SH-SY5Y (cell line): ENCODE measurements around the gene CRP.

ENCODE experiments used
- GATA2 ChIP-seq: IDR thresholded peaks from 2 replicates; pipeline ENCODE4 v1.6.1; 2011; ENCODE audit warnings: mild to moderate bottlenecking, low read depth, low read length
- GATA3 ChIP-seq: IDR thresholded peaks from 2 replicates; pipeline ENCODE4 v1.6.1; 2011; ENCODE audit warnings: low read depth, mild to moderate bottlenecking, low read length, moderate library complexity

CRP gene, protein sequence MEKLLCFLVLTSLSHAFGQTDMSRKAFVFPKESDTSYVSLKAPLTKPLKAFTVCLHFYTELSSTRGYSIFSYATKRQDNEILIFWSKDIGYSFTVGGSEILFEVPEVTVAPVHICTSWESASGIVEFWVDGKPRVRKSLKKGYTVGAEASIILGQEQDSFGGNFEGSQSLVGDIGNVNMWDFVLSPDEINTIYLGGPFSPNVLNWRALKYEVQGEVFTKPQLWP

DNA sequence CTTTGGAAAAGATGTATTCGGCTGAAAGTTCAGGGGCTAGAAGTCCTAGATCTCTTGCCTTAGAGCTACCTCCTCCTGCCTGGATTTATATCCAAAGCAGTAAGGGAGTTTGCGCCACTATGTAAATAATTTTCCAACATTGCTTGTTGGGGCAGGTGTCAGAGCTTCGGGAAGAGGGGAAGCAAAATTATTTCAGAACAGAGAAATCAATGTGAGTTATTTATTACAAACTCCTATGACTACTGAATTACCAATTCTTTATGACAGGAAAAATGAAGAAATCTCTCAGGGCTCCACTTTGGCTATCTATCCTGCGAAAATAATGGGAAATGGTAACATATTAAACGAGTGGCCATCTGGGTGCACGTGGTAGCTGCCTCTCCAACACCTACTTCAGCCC is at the start of gene CRP:
Gene CRP, minus strand, starts transcription at position 61 of the 400 bp plus-strand sequence. CDS start 104 bp downstream, outside the sequence.
- TF ChIP-seq GATA3 (no peak), GATA2 (no peak)

DNA sequence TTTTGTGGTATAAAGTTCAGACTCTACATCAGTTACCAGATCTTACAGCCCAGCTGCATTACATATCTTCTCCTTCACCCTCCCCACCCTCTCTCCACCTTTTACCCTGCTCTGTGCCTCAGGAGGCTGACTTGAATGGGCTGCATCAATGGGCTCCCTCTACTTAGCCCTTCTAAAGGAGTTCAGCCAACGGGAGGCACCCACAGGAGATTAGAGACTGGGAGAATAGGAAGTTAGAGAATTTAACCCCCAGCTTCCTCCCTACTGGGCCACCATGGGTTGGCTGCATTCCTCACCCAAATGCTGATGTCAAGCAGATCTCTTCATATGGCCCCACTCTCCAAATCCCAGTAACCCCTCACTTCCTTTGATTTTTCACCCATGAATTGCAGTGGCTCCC is 49.3 kb upstream of the CRP start:
- no peak for TF ChIP-seq GATA2
- no peak for TF ChIP-seq GATA3

- TF ChIP-seq GATA3 = no peak
These were observed 42.0 kb upstream of the CRP start for GRCh38 chr1:159756397-159756796.

DNA sequence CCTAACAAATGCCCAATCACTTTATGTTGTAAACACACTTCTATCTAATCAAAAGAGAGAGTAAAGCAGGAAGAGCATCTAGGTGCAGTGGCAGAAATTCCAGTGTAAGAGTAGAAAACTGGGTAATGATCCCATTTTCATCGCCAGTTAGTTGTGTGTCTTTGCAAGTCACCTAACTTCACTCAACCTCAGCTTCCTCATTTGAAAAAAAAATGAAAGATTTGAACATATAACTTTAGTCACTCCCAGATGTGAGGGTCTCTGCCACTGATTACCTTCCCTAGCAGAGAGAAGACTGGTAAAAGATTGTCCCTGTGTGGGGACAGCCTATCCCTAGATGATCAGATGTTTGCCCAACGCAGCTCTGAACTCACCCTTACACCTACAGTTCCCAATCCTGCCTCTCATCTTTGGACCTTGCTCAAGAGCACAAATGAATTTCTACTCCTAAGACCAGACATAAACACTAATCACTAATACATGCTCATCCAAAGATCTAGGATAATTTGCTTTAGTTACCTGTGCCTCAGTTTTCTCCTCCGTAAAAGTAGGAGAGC is 41.1 kb upstream of the CRP start:
- TF ChIP-seq GATA3 = no peak
- TF ChIP-seq GATA2 = no peak

GRCh38 chr1:159753386-159753785 is 39.0 kb upstream of the CRP start:
- no peak for TF ChIP-seq GATA3
- no peak for TF ChIP-seq GATA2

DNA sequence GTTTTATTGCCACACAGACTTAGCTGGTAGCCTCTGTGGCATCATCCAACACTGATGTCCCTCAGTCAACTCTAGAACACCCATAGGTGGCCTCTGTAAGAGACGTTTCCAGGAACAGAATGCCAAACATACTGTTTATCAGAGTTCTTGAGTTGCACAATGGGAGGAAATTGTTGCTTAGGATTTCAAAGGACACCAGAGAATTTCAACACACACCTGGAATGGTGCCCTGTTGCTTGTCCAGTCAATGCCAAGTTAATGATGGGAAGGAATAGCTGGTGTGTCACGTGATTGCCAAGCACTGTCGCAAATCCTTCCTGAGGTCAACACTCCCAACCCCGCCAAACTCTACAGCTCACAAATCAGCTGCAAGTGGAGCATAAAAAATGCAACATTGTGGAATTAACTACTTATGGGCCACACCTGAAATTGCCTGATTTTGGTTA is 37.8 kb upstream of the CRP start:
- TF ChIP-seq GATA3 (no peak), GATA2 (no peak)

DNA sequence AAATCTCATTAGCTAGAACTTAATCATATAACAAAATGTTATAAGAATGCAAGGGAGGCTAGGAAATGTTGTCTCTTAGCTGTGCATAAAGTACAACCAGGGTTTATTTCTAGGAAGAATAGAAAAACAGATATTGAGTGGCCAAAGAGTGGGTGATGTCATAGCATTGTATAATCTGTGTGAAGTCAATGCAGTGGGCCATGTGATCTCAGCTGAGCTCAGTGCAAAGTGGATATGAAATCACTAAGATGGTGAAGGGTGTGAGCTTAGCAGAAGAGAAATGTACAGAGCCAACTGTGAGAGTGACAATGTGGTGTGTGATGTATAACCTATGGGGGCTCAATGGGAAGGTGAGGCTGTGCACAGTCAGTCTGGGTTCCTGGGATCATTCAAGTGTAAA is 36.6 kb upstream of the CRP start:
- no peak for TF ChIP-seq GATA2

DNA sequence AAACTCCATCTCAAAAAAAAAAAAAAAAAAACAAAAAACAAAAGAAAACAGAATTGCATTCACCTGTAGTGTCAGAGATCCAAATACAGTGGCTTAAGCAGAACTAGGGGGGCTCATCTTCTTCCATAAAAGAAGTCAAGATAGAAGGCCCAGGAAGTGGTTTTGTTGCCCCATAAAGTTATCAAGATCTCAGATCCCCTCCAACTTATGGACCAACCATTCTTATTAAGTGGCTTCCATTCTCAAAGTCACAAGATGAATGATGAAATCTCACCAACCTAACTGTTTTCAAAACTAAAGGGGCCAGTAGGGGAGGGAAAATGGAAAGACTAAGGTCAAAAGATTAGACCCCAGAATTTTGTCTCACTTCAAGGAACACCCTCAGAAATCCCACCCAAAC is 36.2 kb upstream of the CRP start:
- TF ChIP-seq GATA3 (no peak), GATA2 (no peak)

DNA sequence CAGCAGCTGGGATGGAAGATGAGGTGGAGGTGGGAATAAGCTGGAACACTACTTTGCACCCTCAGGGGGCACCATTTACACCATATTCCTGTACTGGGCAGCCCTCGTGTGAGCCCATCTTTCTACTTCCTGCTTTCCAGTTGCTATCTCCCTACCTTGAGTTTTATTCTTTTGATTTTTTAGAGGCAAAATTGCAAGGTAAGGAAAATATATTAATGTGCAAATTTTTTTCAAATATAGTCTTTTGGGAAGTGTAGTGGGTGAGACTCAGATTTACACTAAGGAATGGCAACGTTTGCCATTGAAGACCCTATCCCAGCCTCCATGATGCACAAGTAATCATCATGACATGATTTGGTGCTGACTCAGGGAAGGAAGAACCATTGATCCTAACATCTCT is 35.2 kb upstream of the CRP start:
- TF ChIP-seq GATA2 (no peak), GATA3 (no peak)

DNA sequence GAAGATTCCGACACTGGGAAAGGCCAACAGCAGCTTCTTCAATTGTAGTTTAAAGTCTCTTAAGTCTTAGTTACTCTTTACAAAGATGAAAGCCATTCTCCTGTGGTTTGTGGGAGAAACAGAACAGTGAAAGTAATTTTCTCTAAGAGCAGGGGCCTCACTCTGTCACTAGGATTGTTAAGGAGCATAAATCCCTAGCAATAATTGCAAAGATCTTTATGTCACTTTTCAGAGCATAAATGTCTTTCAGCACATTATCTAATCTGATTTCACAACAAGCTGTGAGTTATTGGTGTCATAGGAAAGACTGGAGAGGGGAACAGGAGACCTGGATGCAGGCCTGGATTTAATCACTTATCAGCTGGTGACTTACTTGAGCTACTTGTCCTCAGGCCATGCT is 34.0 kb upstream of the CRP start:
- TF ChIP-seq GATA2 = no peak
- no peak for TF ChIP-seq GATA3

GRCh38 chr1:159746666-159747065 is 32.3 kb upstream of the CRP start:
- TF ChIP-seq GATA3 (no peak), GATA2 (no peak)

DNA sequence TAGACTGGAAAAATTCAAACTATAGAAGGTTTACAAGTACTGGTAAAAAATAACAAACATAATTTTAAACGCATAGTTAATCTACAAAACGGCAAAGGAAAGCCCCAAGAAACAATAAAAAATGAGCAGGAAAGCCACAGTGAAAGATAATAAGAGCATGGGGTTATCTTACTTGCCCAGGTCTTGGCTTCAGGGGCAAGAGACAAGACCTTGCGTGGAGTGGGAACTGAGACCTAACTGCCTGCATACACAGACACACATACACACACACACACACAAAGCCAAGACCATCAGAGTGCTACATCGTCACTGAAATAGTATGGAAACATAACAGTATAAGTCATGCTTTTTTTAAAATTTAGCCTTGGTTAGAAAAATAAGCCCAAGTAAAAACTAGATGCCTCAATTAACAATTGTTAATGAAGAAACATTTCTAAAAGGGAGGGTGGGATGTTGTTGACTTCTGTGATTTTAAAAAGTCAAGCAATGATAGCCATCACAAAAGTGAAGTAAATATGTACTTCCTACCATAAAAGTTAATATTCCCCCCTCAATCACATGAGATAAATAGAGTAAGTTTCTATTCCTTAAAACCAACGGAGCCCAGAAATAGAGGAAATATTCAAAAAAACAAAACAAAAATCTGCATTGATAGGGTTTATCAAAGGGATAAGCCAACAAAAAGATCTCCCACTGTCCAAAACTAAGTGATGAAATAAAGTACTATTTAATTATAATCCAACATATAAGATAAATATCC is 29.4 kb upstream of the CRP start:
- TF ChIP-seq GATA3 (no peak), GATA2 (no peak)

GRCh38 chr1:159737238-159737916 is 23.0 kb upstream of the CRP start:
- TF ChIP-seq GATA3 (no peak), GATA2 (no peak)

- TF ChIP-seq GATA3 = no peak
- no peak for TF ChIP-seq GATA2
These were observed 5.6 kb upstream of the CRP start for GRCh38 chr1:159719990-159720389.
